ENCODE measurements around the gene GORASP2.

DNA sequence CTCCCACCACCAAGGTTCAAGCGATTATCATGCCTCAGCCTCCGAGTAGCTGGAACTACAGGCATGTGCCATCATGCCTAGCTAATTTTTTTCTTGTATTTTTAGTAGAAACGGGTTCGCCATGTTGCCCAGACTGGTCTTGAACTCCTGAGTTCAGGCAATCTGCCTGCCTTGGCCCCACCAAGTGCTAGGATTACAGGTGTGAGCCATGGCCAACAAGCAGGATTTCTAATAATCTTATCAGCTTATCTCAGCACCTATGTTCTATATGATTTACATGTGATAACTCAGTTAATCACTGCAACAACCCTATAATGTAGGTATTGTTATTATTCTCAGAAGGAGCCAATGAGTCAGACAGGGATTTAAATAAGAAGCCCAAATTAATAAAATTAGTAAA, 80.3 kb downstream of the GORASP2 start:
- TF ChIP-seq POLR2A (IDR thresholded peaks at IDR 0.05; ENCODE audit: low read depth, low read length) (no peak), RAD21 (IDR thresholded peaks at IDR 0.05; ENCODE audit: low read length) (no peak), RFX5 (IDR thresholded peaks at IDR 0.05; ENCODE audit: low read depth, low read length) (no peak), BHLHE40 (IDR thresholded peaks at IDR 0.05; ENCODE audit: low read depth, low read length) (no peak), MAZ (IDR thresholded peaks at IDR 0.05; ENCODE audit: borderline replicate concordance, low read depth, low read length) (no peak), USF2 (IDR thresholded peaks at IDR 0.05; ENCODE audit: low read depth, low read length) (no peak), CEBPB (IDR thresholded peaks at IDR 0.05; ENCODE audit: low read depth, low read length) (no peak), FOS (IDR thresholded peaks at IDR 0.05; ENCODE audit: low read depth, low read length) (no peak)
- TF ChIP-seq, protein P1, sequence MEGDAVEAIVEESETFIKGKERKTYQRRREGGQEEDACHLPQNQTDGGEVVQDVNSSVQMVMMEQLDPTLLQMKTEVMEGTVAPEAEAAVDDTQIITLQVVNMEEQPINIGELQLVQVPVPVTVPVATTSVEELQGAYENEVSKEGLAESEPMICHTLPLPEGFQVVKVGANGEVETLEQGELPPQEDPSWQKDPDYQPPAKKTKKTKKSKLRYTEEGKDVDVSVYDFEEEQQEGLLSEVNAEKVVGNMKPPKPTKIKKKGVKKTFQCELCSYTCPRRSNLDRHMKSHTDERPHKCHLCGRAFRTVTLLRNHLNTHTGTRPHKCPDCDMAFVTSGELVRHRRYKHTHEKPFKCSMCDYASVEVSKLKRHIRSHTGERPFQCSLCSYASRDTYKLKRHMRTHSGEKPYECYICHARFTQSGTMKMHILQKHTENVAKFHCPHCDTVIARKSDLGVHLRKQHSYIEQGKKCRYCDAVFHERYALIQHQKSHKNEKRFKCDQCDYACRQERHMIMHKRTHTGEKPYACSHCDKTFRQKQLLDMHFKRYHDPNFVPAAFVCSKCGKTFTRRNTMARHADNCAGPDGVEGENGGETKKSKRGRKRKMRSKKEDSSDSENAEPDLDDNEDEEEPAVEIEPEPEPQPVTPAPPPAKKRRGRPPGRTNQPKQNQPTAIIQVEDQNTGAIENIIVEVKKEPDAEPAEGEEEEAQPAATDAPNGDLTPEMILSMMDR (conservative IDR thresholded peaks at IDR 0.05; ENCODE audit: low read depth, low read length): no peak
- TF ChIP-seq, protein P2, sequence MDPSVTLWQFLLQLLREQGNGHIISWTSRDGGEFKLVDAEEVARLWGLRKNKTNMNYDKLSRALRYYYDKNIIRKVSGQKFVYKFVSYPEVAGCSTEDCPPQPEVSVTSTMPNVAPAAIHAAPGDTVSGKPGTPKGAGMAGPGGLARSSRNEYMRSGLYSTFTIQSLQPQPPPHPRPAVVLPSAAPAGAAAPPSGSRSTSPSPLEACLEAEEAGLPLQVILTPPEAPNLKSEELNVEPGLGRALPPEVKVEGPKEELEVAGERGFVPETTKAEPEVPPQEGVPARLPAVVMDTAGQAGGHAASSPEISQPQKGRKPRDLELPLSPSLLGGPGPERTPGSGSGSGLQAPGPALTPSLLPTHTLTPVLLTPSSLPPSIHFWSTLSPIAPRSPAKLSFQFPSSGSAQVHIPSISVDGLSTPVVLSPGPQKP (IDR thresholded peaks at IDR 0.05; ENCODE audit: borderline replicate concordance, low read depth, low read length): no peak
